Measurements from ENCODE around the gene TGFB3.
A peak's percentile ranks its signal among the peaks of the same experiment; 100 is the strongest.

Gene TGFB3

DNA sequence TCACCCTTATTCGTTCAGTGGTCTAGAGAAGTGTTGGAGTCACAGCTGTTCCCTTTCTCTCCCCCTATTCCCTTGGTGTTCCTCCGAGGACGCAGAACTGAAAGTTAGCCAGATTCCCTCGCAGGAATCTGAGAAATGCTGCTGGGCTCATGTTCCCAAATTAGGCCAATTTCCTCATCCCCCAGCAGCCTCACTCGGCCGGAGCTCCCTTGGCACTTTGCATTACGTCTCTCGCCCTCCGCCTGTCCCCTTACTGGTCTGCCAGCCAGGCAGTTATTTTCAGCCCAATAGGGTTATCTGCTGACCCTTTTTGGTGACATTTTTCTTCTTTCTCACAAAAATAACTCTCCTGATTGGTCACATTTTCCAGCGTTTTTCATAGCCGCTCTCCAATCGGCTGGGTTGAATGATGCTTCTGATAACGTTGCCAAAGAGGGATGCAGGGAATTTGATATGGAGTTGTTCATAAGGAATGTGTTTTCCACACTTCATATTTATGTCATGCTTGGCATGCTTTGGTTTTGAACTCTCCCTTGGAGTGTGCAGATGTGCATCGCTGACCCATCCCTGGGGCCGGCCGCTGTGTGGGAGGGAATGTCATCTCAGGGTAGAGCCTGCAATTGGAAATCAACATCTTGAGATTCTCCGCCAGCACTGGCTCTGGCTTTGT is 13.7 kb upstream of the TGFB3 start:
- TF ChIP-seq GATA3 (IDR thresholded peaks at IDR 0.05; ENCODE audit: low read depth, low read length): no peak
- no peak for TF ChIP-seq GATA2 (IDR thresholded peaks at IDR 0.05; ENCODE audit: low read depth, low read length)

DNA sequence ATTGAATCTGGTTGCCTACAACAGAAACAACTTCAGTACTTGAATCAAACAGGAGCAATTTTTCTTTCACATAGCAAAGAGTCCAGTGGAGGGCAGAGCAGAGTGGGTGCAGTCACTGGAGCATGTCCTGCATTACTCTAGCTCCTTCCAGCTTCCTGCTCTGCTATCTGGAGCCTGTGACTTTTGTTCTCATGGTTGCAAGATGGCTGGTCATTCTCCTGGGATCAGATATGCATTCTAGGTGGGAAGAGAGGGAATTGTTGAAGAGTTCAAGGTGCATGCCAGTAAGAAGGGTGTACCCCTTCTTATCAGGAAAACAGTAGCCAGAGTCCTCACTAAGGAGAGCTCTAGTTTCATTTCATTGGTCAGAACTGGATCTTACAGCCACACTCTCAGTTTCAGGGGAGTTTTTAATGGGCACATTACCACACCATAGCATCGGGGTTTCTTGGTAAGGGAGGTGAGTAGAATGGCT is 11.8 kb upstream of the TGFB3 start:
- TF ChIP-seq GATA2 (IDR thresholded peaks at IDR 0.05; ENCODE audit: low read depth, low read length): no peak
- TF ChIP-seq GATA3 (IDR thresholded peaks at IDR 0.05; ENCODE audit: low read depth, low read length): no peak

GRCh38 chr14:75991753-75992152 is 10.0 kb upstream of the TGFB3 start:
- TF ChIP-seq GATA3 (IDR thresholded peaks at IDR 0.05; ENCODE audit: low read depth, low read length) (no peak), GATA2 (IDR thresholded peaks at IDR 0.05; ENCODE audit: low read depth, low read length) (no peak)

DNA sequence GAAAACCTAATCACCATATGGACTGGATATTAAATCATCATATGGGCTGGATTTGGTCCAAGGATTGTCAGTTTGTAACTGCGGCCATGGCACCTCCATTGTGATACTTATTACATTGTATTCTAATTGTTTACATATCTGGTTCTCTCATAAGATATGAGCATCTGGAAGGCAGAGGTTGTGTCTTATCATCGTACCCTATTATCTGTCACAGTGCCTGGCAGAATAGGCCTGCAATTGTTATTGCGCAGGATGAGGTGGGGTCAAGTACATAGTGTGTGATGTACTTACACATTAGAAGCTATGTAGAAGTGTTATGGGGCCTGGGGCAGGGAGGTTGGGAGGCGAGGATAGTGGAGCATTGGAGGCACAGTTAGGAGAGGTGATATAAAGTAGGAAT is 8.5 kb upstream of the TGFB3 start:
- TF ChIP-seq GATA3 (IDR thresholded peaks at IDR 0.05; ENCODE audit: low read depth, low read length): no peak
- TF ChIP-seq GATA2 (IDR thresholded peaks at IDR 0.05; ENCODE audit: low read depth, low read length): no peak

- no peak for TF ChIP-seq GATA3 (IDR thresholded peaks at IDR 0.05; ENCODE audit: low read depth, low read length)
These were observed 7.3 kb upstream of the TGFB3 start for GRCh38 chr14:75989134-75989533.

GRCh38 chr14:75987201-75987970 is 5.6 kb upstream of the TGFB3 start:
- no peak for TF ChIP-seq GATA2 (IDR thresholded peaks at IDR 0.05; ENCODE audit: low read depth, low read length)
- no peak for TF ChIP-seq GATA3 (IDR thresholded peaks at IDR 0.05; ENCODE audit: low read depth, low read length)

- TF ChIP-seq GATA2 (IDR thresholded peaks at IDR 0.05; ENCODE audit: low read depth, low read length) (no peak), GATA3 (IDR thresholded peaks at IDR 0.05; ENCODE audit: low read depth, low read length) (no peak)
These were observed 4.6 kb upstream of the TGFB3 start for GRCh38 chr14:75986439-75986765.

DNA sequence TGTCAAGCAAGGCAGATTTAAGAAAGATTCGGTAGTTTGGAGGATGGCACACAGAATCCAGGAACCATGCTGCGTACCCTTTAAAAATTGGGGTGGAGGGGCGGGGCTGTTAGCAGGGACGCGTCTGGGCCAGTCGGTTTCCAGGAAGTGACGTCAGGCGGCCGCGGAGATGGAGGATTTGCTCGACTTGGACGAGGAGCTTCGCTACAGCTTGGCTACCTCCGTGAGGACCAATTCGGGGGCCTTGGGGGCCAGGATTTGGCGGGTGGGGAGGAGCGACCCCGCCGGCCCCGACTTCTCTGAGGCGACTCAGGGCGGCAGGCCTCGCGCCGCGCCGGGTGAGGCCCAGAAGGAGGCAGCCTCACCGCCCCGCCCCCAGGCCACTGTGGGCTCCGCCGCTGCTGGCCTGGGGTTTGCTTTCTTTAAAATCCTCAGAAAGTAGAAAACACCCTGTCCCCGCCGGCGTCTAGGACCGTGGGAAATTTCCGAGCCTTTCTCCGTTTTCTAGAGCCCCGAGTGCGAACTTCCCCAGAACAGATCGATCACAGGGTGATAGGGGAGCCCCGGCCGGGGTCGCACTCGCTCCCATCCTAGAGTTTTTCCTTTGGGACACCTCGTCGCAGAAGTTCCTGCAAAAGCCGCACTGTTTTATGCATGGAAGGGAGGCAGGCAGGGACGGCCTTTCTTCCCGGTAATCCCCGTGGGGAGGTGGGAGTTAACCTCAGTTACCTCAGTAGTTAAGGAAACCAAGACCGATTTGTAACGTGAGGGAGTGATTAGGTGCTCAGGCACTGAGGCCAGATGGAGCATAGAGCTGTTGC is 4.0 kb upstream of the TGFB3 start, which contains the start of gene IFT43:
Gene IFT43, plus strand, starts transcription at position 146 of the 821 bp plus-strand sequence. Its CDS starts 24 bp downstream, at position 170.
- no peak for TF ChIP-seq GATA3 (IDR thresholded peaks at IDR 0.05; ENCODE audit: low read depth, low read length)
- TF ChIP-seq GATA2 (IDR thresholded peaks at IDR 0.05; ENCODE audit: low read depth, low read length): no peak

GRCh38 chr14:75984674-75985073 is 2.9 kb upstream of the TGFB3 start:
- no peak for TF ChIP-seq GATA3 (IDR thresholded peaks at IDR 0.05; ENCODE audit: low read depth, low read length)
- TF ChIP-seq GATA2 (IDR thresholded peaks at IDR 0.05; ENCODE audit: low read depth, low read length): peak; percentile 52; the same call in 1 of the 2 replicates

- TF ChIP-seq GATA3 (IDR thresholded peaks at IDR 0.05; ENCODE audit: low read depth, low read length) (no peak), GATA2 (IDR thresholded peaks at IDR 0.05; ENCODE audit: low read depth, low read length) (no peak)
These were observed 1.2 kb upstream of the TGFB3 start for GRCh38 chr14:75983019-75983358.

DNA sequence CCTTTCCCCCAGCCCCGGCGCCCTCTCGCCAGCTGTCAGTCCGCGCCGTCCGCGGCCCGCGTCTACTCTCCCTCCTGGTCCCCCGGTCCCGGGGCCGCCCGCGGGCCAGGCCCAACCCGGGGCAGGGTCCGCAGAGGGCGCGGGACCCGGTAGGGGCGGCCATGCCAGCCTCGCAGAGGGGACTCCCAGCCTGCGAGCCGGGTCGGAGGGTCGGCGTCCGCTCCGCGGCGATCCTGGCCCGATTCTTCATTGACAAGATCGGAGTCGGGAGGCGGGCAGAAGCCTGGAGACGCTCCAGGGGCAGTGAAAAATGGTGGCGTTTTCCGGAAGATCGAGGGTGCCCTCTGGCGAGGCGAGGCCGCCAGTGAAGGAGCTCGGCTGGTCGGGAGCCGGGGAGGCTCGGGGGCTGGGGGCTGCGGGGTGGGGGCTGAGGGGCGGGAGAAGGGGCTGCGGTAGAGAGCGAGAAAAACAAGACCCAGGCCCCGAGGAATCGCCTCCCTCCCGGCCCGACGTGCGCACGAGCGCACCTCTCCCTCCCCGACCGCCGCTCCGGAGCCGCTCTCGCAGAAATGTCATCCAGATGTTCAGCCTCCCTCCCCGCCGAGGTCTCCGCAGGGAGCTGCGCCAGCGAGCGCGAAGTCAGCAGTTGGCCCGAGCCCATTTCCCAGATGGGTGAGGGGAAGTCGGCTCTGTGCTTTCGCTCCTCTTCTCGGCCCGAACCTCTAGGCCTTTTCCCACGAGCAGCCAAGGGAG is 647 bp upstream of the TGFB3 start:
- TF ChIP-seq GATA2 (IDR thresholded peaks at IDR 0.05; ENCODE audit: low read depth, low read length) (no peak), GATA3 (IDR thresholded peaks at IDR 0.05; ENCODE audit: low read depth, low read length) (no peak)

DNA sequence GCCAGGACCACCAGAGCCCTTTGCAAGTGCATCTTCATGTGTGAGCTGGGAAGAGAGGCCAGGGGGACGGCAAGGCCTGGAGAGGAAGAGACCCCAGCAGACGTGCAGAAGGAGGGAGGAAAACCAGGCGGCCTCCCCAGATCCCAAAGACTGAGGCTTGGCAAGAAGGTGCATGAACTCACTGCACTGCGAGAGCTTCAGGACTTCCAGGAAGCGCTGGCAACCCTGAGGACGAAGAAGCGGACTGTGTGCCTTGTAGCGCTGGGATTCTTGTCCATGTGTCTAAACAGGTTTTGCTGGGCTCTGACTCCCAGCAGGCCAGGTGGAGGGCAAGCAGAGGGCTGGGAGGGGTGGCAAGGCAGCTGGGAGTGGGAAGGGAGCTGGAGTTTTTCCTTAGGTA is 939 bp downstream of the TGFB3 start:
- TF ChIP-seq GATA2 (IDR thresholded peaks at IDR 0.05; ENCODE audit: low read depth, low read length) (no peak), GATA3 (IDR thresholded peaks at IDR 0.05; ENCODE audit: low read depth, low read length) (no peak)

DNA sequence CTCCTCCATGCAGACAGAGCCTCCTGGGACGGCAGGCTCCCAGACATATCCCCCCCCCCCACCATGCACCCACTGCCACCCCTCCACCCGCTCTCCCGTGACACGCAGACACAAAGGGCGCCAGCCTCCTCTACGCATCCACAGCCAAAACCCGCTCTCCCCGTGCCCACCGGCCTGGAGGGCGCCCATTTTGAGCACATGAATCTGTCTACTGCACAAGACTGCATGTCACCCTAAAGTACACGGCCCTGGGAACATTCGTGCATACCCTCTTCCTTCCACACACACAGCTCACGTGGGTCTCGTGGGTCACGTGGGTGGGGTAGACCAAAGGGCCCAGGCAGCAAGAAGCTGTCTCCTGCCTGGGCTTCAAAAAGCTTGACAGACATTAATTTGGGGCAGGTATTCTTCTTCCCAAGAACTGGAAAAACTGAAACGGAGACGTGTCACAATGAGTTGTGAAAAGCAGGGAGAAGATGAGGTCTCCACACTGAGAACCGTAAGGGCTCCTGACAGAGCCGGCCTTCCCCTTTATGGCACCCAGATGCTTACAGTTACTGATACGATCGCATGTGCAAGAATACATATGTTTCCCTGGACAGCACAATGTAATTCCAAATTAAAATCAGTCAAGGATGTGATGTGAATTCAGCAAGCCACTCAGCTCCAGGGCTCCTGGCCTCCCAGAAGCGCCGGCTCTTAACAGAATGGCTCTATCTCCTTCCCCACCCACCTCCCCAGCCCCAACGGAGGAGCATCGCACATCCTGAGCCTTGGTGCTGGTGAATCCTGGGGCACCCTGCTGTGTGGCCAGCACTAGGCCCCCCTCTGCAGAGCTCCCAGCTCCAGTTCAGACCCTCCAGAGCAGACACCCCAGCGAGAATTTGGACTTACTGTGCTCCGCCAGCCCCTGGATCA is 1.9 kb downstream of the TGFB3 start:
- TF ChIP-seq GATA2 (IDR thresholded peaks at IDR 0.05; ENCODE audit: low read depth, low read length) (peak; percentile 85), GATA3 (IDR thresholded peaks at IDR 0.05; ENCODE audit: low read depth, low read length) (no peak)
